GM19025 (cell line): ENCODE measurements around the gene PHKB.
"Not testable (repeated sequence)": the region's sequence is repeated elsewhere in the genome, so short reads cannot be mapped to it uniquely, and the experiment has no call there.

Experiments used
- ATAC-seq: cut with Tn5 transposase; IDR thresholded peaks from one replicate; pipeline ENCODE4 v1.9.1; 2021; ENCODE audit warnings: mild to moderate bottlenecking, low read depth, moderate library complexity; ENCODE audit not compliant: unreplicated experiment

The PHKB gene

DNA sequence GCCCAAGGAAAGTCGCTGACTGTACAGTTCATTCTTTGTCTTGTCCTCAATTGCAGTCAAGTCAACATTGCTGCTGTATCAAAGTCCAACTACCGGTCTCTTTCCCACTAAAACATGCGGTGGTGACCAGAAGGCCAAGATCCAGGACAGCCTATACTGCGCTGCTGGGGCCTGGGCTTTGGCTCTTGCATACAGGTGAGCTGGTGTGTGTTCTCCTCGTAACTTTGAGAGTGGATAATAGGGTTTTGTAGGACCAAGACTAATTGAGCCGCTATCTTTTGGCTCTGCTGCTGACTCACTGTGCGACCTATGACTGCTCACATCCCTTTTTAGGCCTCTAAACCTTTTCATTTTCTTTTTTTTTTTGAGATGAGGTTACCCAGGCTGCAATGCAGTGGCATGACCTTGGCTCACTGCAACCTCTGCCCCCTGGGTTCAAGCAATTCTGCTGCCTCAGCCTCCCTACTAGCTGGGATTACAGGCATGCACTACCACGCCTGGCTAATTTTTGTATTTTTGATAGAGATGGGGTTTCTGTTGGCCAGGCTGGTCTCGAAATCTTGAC is 38.7 kb downstream of the PHKB start:
- ATAC-seq = no peak

DNA sequence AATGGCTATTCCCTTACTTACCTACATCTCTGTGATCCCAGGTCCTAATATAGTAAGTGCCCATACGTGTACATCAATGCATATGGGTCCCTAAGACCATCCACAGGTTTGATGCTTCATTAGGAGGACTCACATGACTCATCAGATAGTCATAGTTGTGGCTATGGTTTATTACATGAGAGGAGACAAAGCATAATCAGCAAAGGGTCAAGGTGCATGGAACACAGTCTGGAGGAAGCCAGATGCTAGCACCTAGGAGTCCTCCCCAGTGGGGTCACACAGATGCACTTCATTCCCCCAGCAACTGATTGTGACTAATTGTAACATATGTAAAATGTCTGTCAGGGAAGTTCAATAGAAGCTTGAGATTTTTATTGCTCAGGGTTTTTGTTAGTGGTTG is 42.8 kb downstream of the PHKB start:
- ATAC-seq = no peak

GRCh38 chr16:47504599-47504998 is 43.5 kb downstream of the PHKB start:
- ATAC-seq = no peak

DNA sequence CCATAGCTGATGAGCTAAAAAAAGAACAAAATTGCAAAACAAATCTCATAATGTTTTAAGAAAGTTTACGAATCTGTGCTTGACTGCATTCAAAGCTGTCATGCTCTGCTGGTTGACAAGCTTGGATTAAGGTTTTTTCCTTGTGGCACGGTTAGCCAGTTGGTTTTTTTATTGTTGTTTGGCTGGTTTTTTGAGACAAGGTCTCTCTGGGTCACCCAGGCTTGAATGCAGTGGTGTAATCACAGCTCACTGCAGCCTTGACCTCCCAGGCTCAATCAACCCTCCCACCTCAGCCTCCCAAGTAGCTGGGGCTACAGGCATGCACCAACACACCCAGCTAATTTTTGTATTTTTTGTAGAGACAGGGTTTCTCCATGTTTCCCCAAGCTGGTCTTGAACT is 45.7 kb downstream of the PHKB start:
- ATAC-seq = no peak

DNA sequence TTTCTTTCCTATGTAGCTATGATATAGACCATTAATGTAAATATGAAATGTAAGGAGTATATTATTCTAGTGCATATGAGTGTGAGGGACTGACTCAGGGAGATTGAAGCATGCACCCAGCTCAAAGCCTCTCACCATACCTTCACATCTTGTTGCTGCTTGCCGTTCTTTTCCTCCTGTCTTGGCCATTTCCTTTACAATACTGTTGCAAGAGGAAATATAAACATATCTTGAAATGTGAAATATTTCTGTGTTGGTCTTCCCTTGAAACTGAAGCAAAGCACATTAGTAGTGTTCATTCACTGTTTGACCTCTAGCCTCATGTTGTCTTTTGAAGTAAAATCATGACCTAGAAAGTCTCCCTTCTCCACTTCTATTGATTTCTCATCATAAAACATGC is 46.6 kb downstream of the PHKB start:
- no peak for ATAC-seq

- no peak for ATAC-seq
These were observed 50.8 kb downstream of the PHKB start for GRCh38 chr16:47511882-47512281.

- no peak for ATAC-seq
These were observed 57.9 kb downstream of the PHKB start for GRCh38 chr16:47519037-47519436.

DNA sequence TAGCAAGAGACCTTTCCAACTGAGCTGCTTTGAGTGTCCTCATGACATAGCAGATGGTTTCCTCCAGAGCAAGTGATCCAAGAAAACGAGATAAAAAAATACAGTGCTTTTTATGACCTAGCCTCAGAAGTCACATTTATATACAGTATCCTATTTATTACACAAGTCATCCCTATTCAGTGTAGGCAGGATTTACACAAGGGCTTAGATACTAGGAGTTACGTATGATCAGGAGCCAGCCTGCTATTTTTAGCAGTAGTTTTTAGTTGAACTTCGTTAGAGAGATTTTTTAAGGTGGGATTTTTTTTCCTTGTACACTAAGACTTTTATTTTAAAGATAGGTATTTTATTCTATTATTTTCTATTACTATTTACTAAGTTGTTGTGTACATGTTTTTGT is 58.4 kb downstream of the PHKB start:
- ATAC-seq = no peak

GRCh38 chr16:47519996-47520679 is 59.0 kb downstream of the PHKB start:
- no peak for ATAC-seq

GRCh38 chr16:47523342-47524006 is 62.3 kb downstream of the PHKB start:
- ATAC-seq = peak; percentile 100

DNA sequence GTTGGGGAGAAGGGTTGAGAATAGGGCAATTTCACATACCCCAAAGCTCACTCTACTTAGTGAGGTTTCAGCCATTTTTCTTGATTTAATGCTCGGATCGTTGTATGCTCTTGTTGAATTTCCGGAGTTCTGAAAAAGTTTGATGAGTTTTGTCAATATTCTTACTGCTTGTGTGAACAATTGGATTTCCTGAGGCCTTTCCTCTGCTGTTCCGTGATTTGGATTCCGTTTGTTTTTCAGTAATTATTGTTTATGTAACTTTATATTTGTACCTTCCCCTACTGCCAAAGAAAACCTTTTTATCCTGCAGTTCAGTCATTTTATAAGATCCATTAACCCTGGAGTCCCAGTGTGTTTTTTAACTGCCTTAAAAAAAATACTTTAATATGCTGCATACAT is 62.9 kb downstream of the PHKB start:
- no peak for ATAC-seq

GRCh38 chr16:47528431-47528830 is 67.3 kb downstream of the PHKB start:
- no peak for ATAC-seq

GRCh38 chr16:47533744-47534292 is 72.7 kb downstream of the PHKB start:
- no peak for ATAC-seq

DNA sequence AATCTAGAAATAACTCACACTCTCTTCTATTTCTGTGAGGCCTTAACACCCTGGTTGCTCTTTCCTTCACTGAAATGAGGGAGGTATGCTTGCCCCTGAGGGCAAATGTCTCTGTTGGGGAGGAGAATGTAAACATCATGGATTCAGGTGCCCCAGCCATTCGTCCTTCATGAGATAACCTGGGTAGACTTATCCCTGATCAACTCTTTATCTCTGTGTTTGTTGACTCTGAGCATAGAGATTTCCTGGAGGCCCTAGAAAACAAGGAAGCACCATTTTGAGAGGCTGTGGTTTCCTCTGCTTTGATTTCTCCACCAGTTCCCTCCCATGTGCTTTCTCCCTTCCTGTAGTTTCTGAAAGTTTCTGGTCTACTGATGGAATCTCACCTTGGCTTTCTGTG is 77.3 kb downstream of the PHKB start:
- no peak for ATAC-seq

GRCh38 chr16:47539707-47540670 is 78.9 kb downstream of the PHKB start:
- not testable (repeated sequence) for ATAC-seq

DNA sequence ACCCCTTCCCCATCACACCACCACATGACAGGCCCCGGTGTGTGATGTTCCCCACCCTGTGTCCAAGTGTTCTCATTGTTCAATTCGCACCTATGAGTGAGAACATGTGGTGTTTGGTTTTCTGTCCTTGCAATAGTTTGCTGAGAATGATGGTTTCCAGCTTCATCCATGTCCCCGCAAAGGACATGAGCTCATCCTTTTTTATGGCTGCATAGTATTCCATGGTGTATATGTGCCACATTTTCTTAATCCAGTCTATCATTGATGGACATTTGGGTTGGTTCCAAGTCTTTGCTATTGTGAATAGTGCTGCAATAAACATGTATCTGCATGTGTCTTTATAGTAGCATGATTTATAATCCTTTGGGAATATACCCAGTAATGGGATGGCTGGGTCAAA is 80.0 kb downstream of the PHKB start:
- ATAC-seq = not testable (repeated sequence)

- ATAC-seq = not testable (repeated sequence)
These were observed 83.1 kb downstream of the PHKB start for GRCh38 chr16:47544255-47544654.

DNA sequence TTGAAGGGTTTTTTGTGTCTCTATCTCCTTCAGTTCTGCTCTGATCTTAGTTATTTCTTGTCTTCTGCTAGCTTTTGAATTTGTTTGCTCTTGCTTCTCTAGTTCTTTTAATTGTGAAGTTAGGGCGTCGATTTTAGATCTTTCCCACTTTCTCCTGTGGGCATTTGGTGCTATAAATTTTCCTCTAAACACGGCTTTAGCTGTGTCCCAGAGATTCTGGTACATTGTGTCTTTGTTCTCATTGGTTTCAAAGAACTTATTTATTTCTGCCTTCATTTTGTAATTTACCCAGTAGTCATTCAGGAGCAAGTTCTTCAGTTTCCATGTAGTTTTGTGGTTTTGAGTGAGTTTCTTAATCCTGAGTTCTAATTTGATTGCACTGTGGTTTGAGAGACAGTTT is 90.1 kb downstream of the PHKB start:
- ATAC-seq = not testable (repeated sequence)

DNA sequence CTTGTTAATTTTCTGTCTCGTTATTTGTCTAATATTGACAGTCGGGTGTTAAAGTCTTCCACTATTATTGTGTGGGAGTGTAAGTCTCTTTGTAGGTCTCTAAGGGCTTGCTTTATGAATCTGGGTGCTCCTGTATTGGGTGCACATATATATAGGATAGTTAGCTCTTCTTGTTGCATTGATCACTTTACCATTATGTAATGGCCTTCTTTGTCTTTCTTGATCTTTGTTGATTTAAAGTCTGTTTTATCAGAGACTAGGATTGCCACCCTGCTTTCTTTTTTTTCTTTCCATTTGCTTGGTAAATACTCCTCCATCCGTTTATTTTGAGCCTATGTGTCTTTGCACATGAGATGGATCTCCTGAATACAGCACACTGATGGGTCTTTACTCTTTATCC is 90.6 kb downstream of the PHKB start:
- ATAC-seq = not testable (repeated sequence)

GRCh38 chr16:47553853-47554564 is 92.9 kb downstream of the PHKB start:
- ATAC-seq = no peak
